ENCODE measurements around the gene PCDHA9. TPM values are rescaled to one million over a fixed set of nuclear protein-coding genes. Genes with fewer than 3 reads are reported as not detected.
A peak's percentile ranks its signal among the peaks of the same experiment; 100 is the strongest.
"Not testable (repeated sequence)": the region's sequence is repeated elsewhere in the genome, so short reads cannot be mapped to it uniquely, and the experiment has no call there.

The PCDHA9 gene
- polyA plus RNA-seq, 1 experiment, result 0.06 TPM

GRCh38 chr5:140823475-140823874, 24.7 kb upstream of the PCDHA9 start:
- no peaks in the 10 kb centered on the region for H3K27me3 ChIP-seq (ENCODE audit: control insufficient read depth, insufficient read depth, low read length)
- no peak overlapping the region for H3K4me3 ChIP-seq (ENCODE audit: low read depth, low read length)
- H3K36me3 ChIP-seq (ENCODE audit: control insufficient read depth, insufficient read depth, low read length), result no peaks in the 10 kb centered on the region
- CTCF ChIA-PET, result no interaction called here
- DNase-seq (ENCODE audit: low read depth), result no peak
- no peak for TF ChIP-seq CTCF (IDR thresholded peaks at IDR 0.05; ENCODE audit: insufficient read depth, low read depth, low read length)
- POLR2A ChIA-PET, result no interaction called here

- no peak for TF ChIP-seq CTCF (IDR thresholded peaks at IDR 0.05; ENCODE audit: insufficient read depth, low read depth, low read length)
- H3K36me3 ChIP-seq (ENCODE audit: control insufficient read depth, insufficient read depth, low read length), result no peaks in the 10 kb centered on the region
- H3K4me3 ChIP-seq (ENCODE audit: low read depth, low read length), result no peak within 1 kb of the TSS
- no peaks in the 10 kb centered on the region for H3K27me3 ChIP-seq (ENCODE audit: control insufficient read depth, insufficient read depth, low read length)
- ChIA-PET CTCF (interaction anchor here (0.8 kb wide), 1 partner anchor 14 kb away, joined by 3 read pairs; no protein-coding TSS in a partner anchor), POLR2A (no interaction called here)
- no peak for DNase-seq (ENCODE audit: low read depth)
Measured at GRCh38 chr5:140827704-140828361, 20.3 kb upstream of the PCDHA9 start, which contains the start of gene PCDHA6. TSS of gene PCDHA6 (plus strand) at chr5:140827960. CDS start at chr5:140828092, 132 bp downstream.

GRCh38 chr5:140828362-140828737, 19.8 kb upstream of the PCDHA9 start:
- H3K4me3 ChIP-seq (ENCODE audit: low read depth, low read length), result no peak overlapping the region
- DNase-seq (ENCODE audit: low read depth), result no peak
- POLR2A ChIA-PET, result no interaction called here

GRCh38 chr5:140829511-140830501, 18.4 kb upstream of the PCDHA9 start:
- POLR2A ChIA-PET; H3K4me3 ChIP-seq (ENCODE audit: low read depth, low read length); CTCF ChIA-PET: not testable (repeated sequence)

More at GRCh38 chr5:140828362-140828737, 19.8 kb upstream of the PCDHA9 start:
- CTCF ChIA-PET, result interaction anchor here (0.8 kb wide), 1 partner anchor 15 kb away, joined by 3 read pairs; no protein-coding TSS in a partner anchor
- Histone ChIP-seq H3K36me3 (ENCODE audit: control insufficient read depth, insufficient read depth, low read length) (no peaks in the 10 kb centered on the region), H3K27me3 (ENCODE audit: control insufficient read depth, insufficient read depth, low read length) (no peaks in the 10 kb centered on the region)
- TF ChIP-seq CTCF (IDR thresholded peaks at IDR 0.05; ENCODE audit: insufficient read depth, low read depth, low read length), result no peak

GRCh38 chr5:140833993-140834392, 14.2 kb upstream of the PCDHA9 start, which contains the start of gene PCDHA7:
TSS of gene PCDHA7 (plus strand) at chr5:140834269. CDS start at chr5:140834384, 115 bp downstream.
- DNase-seq (ENCODE audit: low read depth), result no peak
- H3K27me3 ChIP-seq (ENCODE audit: control insufficient read depth, insufficient read depth, low read length), result no peaks in the 10 kb centered on the region
- H3K4me3 ChIP-seq (ENCODE audit: low read depth, low read length), result peak within 1 kb of the TSS; percentile 27
- TF ChIP-seq CTCF (IDR thresholded peaks at IDR 0.05; ENCODE audit: insufficient read depth, low read depth, low read length), result no peak
- no peaks in the 10 kb centered on the region for H3K36me3 ChIP-seq (ENCODE audit: control insufficient read depth, insufficient read depth, low read length)
- ChIA-PET POLR2A (no interaction called here), CTCF (no interaction called here)

More at GRCh38 chr5:140829511-140830501, 18.4 kb upstream of the PCDHA9 start:
- not testable (repeated sequence) for H3K36me3 ChIP-seq (ENCODE audit: control insufficient read depth, insufficient read depth, low read length); H3K27me3 ChIP-seq (ENCODE audit: control insufficient read depth, insufficient read depth, low read length); DNase-seq (ENCODE audit: low read depth)

GRCh38 chr5:140834439-140835008, 13.7 kb upstream of the PCDHA9 start:
- POLR2A ChIA-PET; DNase-seq (ENCODE audit: low read depth); CTCF ChIA-PET; H3K36me3 ChIP-seq (ENCODE audit: control insufficient read depth, insufficient read depth, low read length); H3K27me3 ChIP-seq (ENCODE audit: control insufficient read depth, insufficient read depth, low read length): not testable (repeated sequence)
- H3K4me3 ChIP-seq (ENCODE audit: low read depth, low read length), result peak overlapping the region; percentile 27
